Measurements from ENCODE around the gene LDAF1.
"Not testable (repeated sequence)": the region's sequence is repeated elsewhere in the genome, so short reads cannot be mapped to it uniquely, and the experiment has no call there.

Gene LDAF1

GRCh38 chr16:21161211-21161610 is 2.7 kb downstream of the LDAF1 start:
- no peaks in the 10 kb centered on the region for H3K9me3 ChIP-seq (ENCODE audit: control insufficient read depth in 1 of 2, low read length in 2 of 2)
- no peaks in the 10 kb centered on the region for H3K27me3 ChIP-seq (ENCODE audit: control insufficient read depth in 1 of 2, insufficient read depth in 2 of 2, low read length in 2 of 2)
- H3K27ac ChIP-seq (ENCODE audit: low read depth, low read length) = no peak overlapping the region
- no peak overlapping the region for H3K9ac ChIP-seq (ENCODE audit: low read depth in 1 of 2, low read length in 2 of 2)
- no peak overlapping the region for H3K4me3 ChIP-seq (ENCODE audit: low read depth in 1 of 2, low read length in 2 of 2)
- H3K36me3 ChIP-seq (ENCODE audit: control insufficient read depth in 1 of 2, insufficient read depth in 2 of 2, low read length in 2 of 2) = peaks cover 0 to 12% of the 10 kb centered on the region in 2 donors
- peaks cover 13 to 29% of the 10 kb centered on the region in 2 donors for H3K4me1 ChIP-seq (ENCODE audit: control insufficient read depth in 1 of 2, insufficient read depth in 2 of 2, low read length in 2 of 2)

GRCh38 chr16:21162661-21163151 is 4.2 kb downstream of the LDAF1 start:
- peaks cover 8 to 23% of the 10 kb centered on the region in 2 donors for H3K36me3 ChIP-seq (ENCODE audit: control insufficient read depth in 1 of 2, insufficient read depth in 2 of 2, low read length in 2 of 2)
- H3K4me3 ChIP-seq (ENCODE audit: low read depth in 1 of 2, low read length in 2 of 2) = no peak overlapping the region
- H3K27ac ChIP-seq (ENCODE audit: low read depth, low read length) = no peak overlapping the region
- peaks cover 9 to 20% of the 10 kb centered on the region in 2 donors for H3K4me1 ChIP-seq (ENCODE audit: control insufficient read depth in 1 of 2, insufficient read depth in 2 of 2, low read length in 2 of 2)
- H3K9ac ChIP-seq (ENCODE audit: low read depth in 1 of 2, low read length in 2 of 2) = no peak overlapping the region
- H3K9me3 ChIP-seq (ENCODE audit: control insufficient read depth in 1 of 2, low read length in 2 of 2) = no peaks in the 10 kb centered on the region
- no peaks in the 10 kb centered on the region for H3K27me3 ChIP-seq (ENCODE audit: control insufficient read depth in 1 of 2, insufficient read depth in 2 of 2, low read length in 2 of 2)

GRCh38 chr16:21163576-21163975 is 5.1 kb downstream of the LDAF1 start:
- Histone ChIP-seq H3K27me3 (ENCODE audit: control insufficient read depth in 1 of 2, insufficient read depth in 2 of 2, low read length in 2 of 2) (no peaks in the 10 kb centered on the region), H3K9ac (ENCODE audit: low read depth in 1 of 2, low read length in 2 of 2) (no peak overlapping the region), H3K27ac (ENCODE audit: low read depth, low read length) (no peak overlapping the region), H3K36me3 (ENCODE audit: control insufficient read depth in 1 of 2, insufficient read depth in 2 of 2, low read length in 2 of 2) (peaks cover 8 to 23% of the 10 kb centered on the region in 2 donors), H3K4me1 (ENCODE audit: control insufficient read depth in 1 of 2, insufficient read depth in 2 of 2, low read length in 2 of 2) (peaks cover 4 to 14% of the 10 kb centered on the region in 2 donors), H3K4me3 (ENCODE audit: low read depth in 1 of 2, low read length in 2 of 2) (no peak overlapping the region), H3K9me3 (ENCODE audit: control insufficient read depth in 1 of 2, low read length in 2 of 2) (no peaks in the 10 kb centered on the region)

- Histone ChIP-seq H3K4me3 (ENCODE audit: low read depth in 1 of 2, low read length in 2 of 2) (no peak overlapping the region), H3K27me3 (ENCODE audit: control insufficient read depth in 1 of 2, insufficient read depth in 2 of 2, low read length in 2 of 2) (no peaks in the 10 kb centered on the region), H3K9me3 (ENCODE audit: control insufficient read depth in 1 of 2, low read length in 2 of 2) (no peaks in the 10 kb centered on the region), H3K9ac (ENCODE audit: low read depth in 1 of 2, low read length in 2 of 2) (no peak overlapping the region), H3K36me3 (ENCODE audit: control insufficient read depth in 1 of 2, insufficient read depth in 2 of 2, low read length in 2 of 2) (peaks cover 8 to 23% of the 10 kb centered on the region in 2 donors), H3K27ac (ENCODE audit: low read depth, low read length) (no peak overlapping the region), H3K4me1 (ENCODE audit: control insufficient read depth in 1 of 2, insufficient read depth in 2 of 2, low read length in 2 of 2) (peaks cover 4 to 6% of the 10 kb centered on the region in 2 donors)
Observed at GRCh38 chr16:21164521-21165168, 6.2 kb downstream of the LDAF1 start.

- H3K27ac ChIP-seq (ENCODE audit: low read depth, low read length) = no peak overlapping the region
Observed at GRCh38 chr16:21166561-21166961, 8.1 kb downstream of the LDAF1 start.

GRCh38 chr16:21167360-21167759 is 8.9 kb downstream of the LDAF1 start:
- H3K36me3 ChIP-seq (ENCODE audit: control insufficient read depth in 1 of 2, insufficient read depth in 2 of 2, low read length in 2 of 2) = peaks cover 17 to 36% of the 10 kb centered on the region in 2 donors
- no peaks in the 10 kb centered on the region for H3K27me3 ChIP-seq (ENCODE audit: control insufficient read depth in 1 of 2, insufficient read depth in 2 of 2, low read length in 2 of 2)
- H3K27ac ChIP-seq (ENCODE audit: low read depth, low read length) = no peak overlapping the region
- no peak overlapping the region for H3K9ac ChIP-seq (ENCODE audit: low read depth in 1 of 2, low read length in 2 of 2)
- H3K4me1 ChIP-seq (ENCODE audit: control insufficient read depth in 1 of 2, insufficient read depth in 2 of 2, low read length in 2 of 2) = peaks cover 4% of the 10 kb centered on the region in 2 donors
- H3K9me3 ChIP-seq (ENCODE audit: control insufficient read depth in 1 of 2, low read length in 2 of 2) = no peaks in the 10 kb centered on the region
- no peak overlapping the region for H3K4me3 ChIP-seq (ENCODE audit: low read depth in 1 of 2, low read length in 2 of 2)

More at GRCh38 chr16:21166561-21166961, 8.1 kb downstream of the LDAF1 start:
- peaks cover 17 to 36% of the 10 kb centered on the region in 2 donors for H3K36me3 ChIP-seq (ENCODE audit: control insufficient read depth in 1 of 2, insufficient read depth in 2 of 2, low read length in 2 of 2)
- H3K9me3 ChIP-seq (ENCODE audit: control insufficient read depth in 1 of 2, low read length in 2 of 2) = no peaks in the 10 kb centered on the region
- H3K27me3 ChIP-seq (ENCODE audit: control insufficient read depth in 1 of 2, insufficient read depth in 2 of 2, low read length in 2 of 2) = no peaks in the 10 kb centered on the region
- H3K4me3 ChIP-seq (ENCODE audit: low read depth in 1 of 2, low read length in 2 of 2) = no peak overlapping the region
- H3K9ac ChIP-seq (ENCODE audit: low read depth in 1 of 2, low read length in 2 of 2) = no peak overlapping the region
- H3K4me1 ChIP-seq (ENCODE audit: control insufficient read depth in 1 of 2, insufficient read depth in 2 of 2, low read length in 2 of 2) = peaks cover 4% of the 10 kb centered on the region in 2 donors

GRCh38 chr16:21167929-21168602 is 9.6 kb downstream of the LDAF1 start:
- Histone ChIP-seq H3K9ac (ENCODE audit: low read depth in 1 of 2, low read length in 2 of 2) (no peak overlapping the region), H3K4me3 (ENCODE audit: low read depth in 1 of 2, low read length in 2 of 2) (no peak overlapping the region), H3K27me3 (ENCODE audit: control insufficient read depth in 1 of 2, insufficient read depth in 2 of 2, low read length in 2 of 2) (no peaks in the 10 kb centered on the region), H3K36me3 (ENCODE audit: control insufficient read depth in 1 of 2, insufficient read depth in 2 of 2, low read length in 2 of 2) (peaks cover 22 to 34% of the 10 kb centered on the region in 2 donors), H3K9me3 (ENCODE audit: control insufficient read depth in 1 of 2, low read length in 2 of 2) (no peaks in the 10 kb centered on the region), H3K27ac (ENCODE audit: low read depth, low read length) (no peak overlapping the region), H3K4me1 (ENCODE audit: control insufficient read depth in 1 of 2, insufficient read depth in 2 of 2, low read length in 2 of 2) (no peaks in the 10 kb centered on the region)

- no peak overlapping the region for H3K27ac ChIP-seq (ENCODE audit: low read depth, low read length)
- peaks cover 25 to 34% of the 10 kb centered on the region in 2 donors for H3K36me3 ChIP-seq (ENCODE audit: control insufficient read depth in 1 of 2, insufficient read depth in 2 of 2, low read length in 2 of 2)
- H3K4me1 ChIP-seq (ENCODE audit: control insufficient read depth in 1 of 2, insufficient read depth in 2 of 2, low read length in 2 of 2) = no peaks in the 10 kb centered on the region
- H3K9ac ChIP-seq (ENCODE audit: low read depth in 1 of 2, low read length in 2 of 2) = no peak overlapping the region
- H3K9me3 ChIP-seq (ENCODE audit: control insufficient read depth in 1 of 2, low read length in 2 of 2) = no peaks in the 10 kb centered on the region
- no peak overlapping the region for H3K4me3 ChIP-seq (ENCODE audit: low read depth in 1 of 2, low read length in 2 of 2)
- no peaks in the 10 kb centered on the region for H3K27me3 ChIP-seq (ENCODE audit: control insufficient read depth in 1 of 2, insufficient read depth in 2 of 2, low read length in 2 of 2)
Observed at GRCh38 chr16:21169249-21169981, 10.9 kb downstream of the LDAF1 start.

GRCh38 chr16:21170116-21170515 is 11.6 kb downstream of the LDAF1 start:
- not testable (repeated sequence) for H3K27me3 ChIP-seq (ENCODE audit: control insufficient read depth in 1 of 2, insufficient read depth in 2 of 2, low read length in 2 of 2)

GRCh38 chr16:21172650-21173049 is 14.2 kb downstream of the LDAF1 start:
- Histone ChIP-seq H3K4me1 (ENCODE audit: control insufficient read depth in 1 of 2, insufficient read depth in 2 of 2, low read length in 2 of 2) (no peaks in the 10 kb centered on the region), H3K36me3 (ENCODE audit: control insufficient read depth in 1 of 2, insufficient read depth in 2 of 2, low read length in 2 of 2) (peaks cover 17 to 23% of the 10 kb centered on the region in 2 donors), H3K27ac (ENCODE audit: low read depth, low read length) (no peak overlapping the region), H3K9ac (ENCODE audit: low read depth in 1 of 2, low read length in 2 of 2) (no peak overlapping the region), H3K4me3 (ENCODE audit: low read depth in 1 of 2, low read length in 2 of 2) (no peak overlapping the region), H3K9me3 (ENCODE audit: control insufficient read depth in 1 of 2, low read length in 2 of 2) (no peaks in the 10 kb centered on the region), H3K27me3 (ENCODE audit: control insufficient read depth in 1 of 2, insufficient read depth in 2 of 2, low read length in 2 of 2) (no peaks in the 10 kb centered on the region)

More at GRCh38 chr16:21170116-21170515, 11.6 kb downstream of the LDAF1 start:
- not testable (repeated sequence) for H3K9ac ChIP-seq (ENCODE audit: low read depth in 1 of 2, low read length in 2 of 2); H3K4me3 ChIP-seq (ENCODE audit: low read depth in 1 of 2, low read length in 2 of 2); H3K9me3 ChIP-seq (ENCODE audit: control insufficient read depth in 1 of 2, low read length in 2 of 2); H3K27ac ChIP-seq (ENCODE audit: low read depth, low read length); H3K4me1 ChIP-seq (ENCODE audit: control insufficient read depth in 1 of 2, insufficient read depth in 2 of 2, low read length in 2 of 2)
- H3K36me3 ChIP-seq (ENCODE audit: control insufficient read depth in 1 of 2, insufficient read depth in 2 of 2, low read length in 2 of 2) = peaks cover 25 to 34% of the 10 kb centered on the region in 2 donors

All from duodenal mucosa (tissue), 2 donors.